DND-41 (cell line): ENCODE data around the gene HEXIM1.
A peak's percentile ranks its signal among the peaks of the same experiment; 100 is the strongest.

Experiments used
- ATAC-seq: fragments of 200-7000 bp; cut with Tn5 transposase; 3 replicates; pipeline ENCODE4 v1.9.1; 2021; ENCODE audit warnings: low read depth; ENCODE audit not compliant: insufficient read depth
- DNase-seq: peaks from one replicate; pipeline ENCODE4 v3.0.0-alpha.2; 2020
- H2AFZ ChIP-seq: 2 replicates; pipeline ENCODE4 v1.6.0; 2012; ENCODE audit warnings: low read depth, low read length
- H3K27ac ChIP-seq: 2 replicates; pipeline ENCODE4 v1.5.1; 2012; ENCODE audit warnings: low read length, inconsistent platforms
- H3K27me3 ChIP-seq: fragments of 200-600 bp; sonication (generic); 2 replicates; pipeline ENCODE4 v1.6.0; 2012; ENCODE audit warnings: low read length, mild to moderate bottlenecking, inconsistent platforms; ENCODE audit not compliant: insufficient read depth, poor library complexity
- H3K36me3 ChIP-seq: 2 replicates; pipeline ENCODE4 v1.5.1; 2012; ENCODE audit warnings: low read length, inconsistent platforms; ENCODE audit not compliant: insufficient read depth
- H3K4me1 ChIP-seq: 2 replicates; pipeline ENCODE4 v1.5.1; 2012; ENCODE audit warnings: mild to moderate bottlenecking, low read length; ENCODE audit not compliant: insufficient read depth
- H3K4me2 ChIP-seq: 2 replicates; pipeline ENCODE4 v1.6.0; 2012; ENCODE audit warnings: mild to moderate bottlenecking, moderate library complexity, low read length, inconsistent platforms; ENCODE audit not compliant: insufficient read depth
- H3K4me3 ChIP-seq, 2 experiments: fragments of 200-600 bp in 1 of 2; shearing (Covaris generic) in 1 of 2; 2 replicates each; pipeline ENCODE4 v1.5.1; 2012 to 2016; ENCODE audit warnings: inconsistent platforms in 2 of 2, low read length in 2 of 2, mild to moderate bottlenecking in 2 of 2, low read depth in 1 of 2, moderate library complexity in 1 of 2
- H3K79me2 ChIP-seq: 2 replicates; pipeline ENCODE4 v1.6.0; 2012; ENCODE audit warnings: low read length, inconsistent platforms; ENCODE audit not compliant: insufficient read depth
- H3K9ac ChIP-seq: 2 replicates; pipeline ENCODE4 v1.6.0; 2012; ENCODE audit warnings: low read depth, mild to moderate bottlenecking, inconsistent platforms, low read length, moderate library complexity
- H3K9me3 ChIP-seq: 2 replicates; pipeline ENCODE4 v1.5.1; 2012; ENCODE audit warnings: low read length, moderate library complexity, mild to moderate bottlenecking, inconsistent platforms; ENCODE audit not compliant: insufficient read depth, severe bottlenecking
- H4K20me1 ChIP-seq: 2 replicates; pipeline ENCODE4 v1.6.0; 2012; ENCODE audit warnings: low read length; ENCODE audit not compliant: insufficient read depth
- CTCF ChIP-seq: IDR thresholded peaks from 2 replicates; pipeline ENCODE4 v1.5.1; 2012; ENCODE audit warnings: borderline replicate concordance, low read length, moderate library complexity, mild to moderate bottlenecking; ENCODE audit not compliant: poor library complexity, severe bottlenecking; ENCODE audit errors: extremely low read depth
- EZH2 ChIP-seq: IDR thresholded peaks from 3 replicates; pipeline ENCODE4 v1.6.1; 2012; ENCODE audit warnings: borderline replicate concordance, low read depth, mild to moderate bottlenecking, moderate library complexity, low read length, inconsistent platforms; ENCODE audit not compliant: severe bottlenecking

The HEXIM1 gene

GRCh38 chr17:45168991-45169752 lies 20.9 kb downstream of the HEXIM1 start:
- Histone ChIP-seq H3K36me3 (peaks cover 5% of the 10 kb centered on the region; the same call in 1 of the 2 replicates), H3K9me3 (no peaks in the 10 kb centered on the region), H3K4me2 (no peak overlapping the region), H3K27me3 (no peaks in the 10 kb centered on the region), H3K27ac (no peak overlapping the region), H3K9ac (no peak overlapping the region), H3K4me1 (peaks cover 24% of the 10 kb centered on the region), H3K79me2 (no peaks in the 10 kb centered on the region), H4K20me1 (no peaks in the 10 kb centered on the region), H3K4me3 (no peak overlapping the region), H2AFZ (no peak overlapping the region)
- DNase-seq, result no peak
- no peak for ATAC-seq
- TF ChIP-seq EZH2 (no peak), CTCF (no peak)

- no peak overlapping the region for H3K27ac ChIP-seq
- DNase-seq (no peak), ATAC-seq (no peak)
- H3K4me2 ChIP-seq, result no peak overlapping the region
- peaks cover 24% of the 10 kb centered on the region for H3K4me1 ChIP-seq
- H3K9me3 ChIP-seq, result no peaks in the 10 kb centered on the region
- H3K36me3 ChIP-seq, result peaks cover 5% of the 10 kb centered on the region; the same call in 1 of the 2 replicates
- H3K27me3 ChIP-seq, result no peaks in the 10 kb centered on the region
- no peaks in the 10 kb centered on the region for H4K20me1 ChIP-seq
- no peak for TF ChIP-seq EZH2
- no peak for TF ChIP-seq CTCF
- H3K79me2 ChIP-seq, result no peaks in the 10 kb centered on the region
- no peak overlapping the region for H3K9ac ChIP-seq
- no peak overlapping the region for H2AFZ ChIP-seq
- no peak overlapping the region for H3K4me3 ChIP-seq
These were observed 22.1 kb downstream of the HEXIM1 start for GRCh38 chr17:45170280-45170930.

GRCh38 chr17:45170931-45171337 lies 22.7 kb downstream of the HEXIM1 start:
- Histone ChIP-seq H3K27ac (peak overlapping the region; percentile 97; the same call in 1 of the 2 replicates), H3K9ac (no peak overlapping the region)
- no peak for DNase-seq

More at GRCh38 chr17:45170931-45171337, 22.7 kb downstream of the HEXIM1 start:
- no peaks in the 10 kb centered on the region for H3K9me3 ChIP-seq
- peaks cover 24% of the 10 kb centered on the region for H3K4me1 ChIP-seq
- TF ChIP-seq EZH2, result no peak
- no peak for TF ChIP-seq CTCF
- H3K4me2 ChIP-seq, result no peak overlapping the region
- no peak for ATAC-seq
- no peaks in the 10 kb centered on the region for H3K79me2 ChIP-seq
- peaks cover 5% of the 10 kb centered on the region; the same call in 1 of the 2 replicates for H3K36me3 ChIP-seq
- H4K20me1 ChIP-seq, result no peaks in the 10 kb centered on the region
- no peak overlapping the region for H3K4me3 ChIP-seq
- H2AFZ ChIP-seq, result no peak overlapping the region
- no peaks in the 10 kb centered on the region for H3K27me3 ChIP-seq
